ENCODE measurements around the gene MBL2.

MBL2 gene

DNA sequence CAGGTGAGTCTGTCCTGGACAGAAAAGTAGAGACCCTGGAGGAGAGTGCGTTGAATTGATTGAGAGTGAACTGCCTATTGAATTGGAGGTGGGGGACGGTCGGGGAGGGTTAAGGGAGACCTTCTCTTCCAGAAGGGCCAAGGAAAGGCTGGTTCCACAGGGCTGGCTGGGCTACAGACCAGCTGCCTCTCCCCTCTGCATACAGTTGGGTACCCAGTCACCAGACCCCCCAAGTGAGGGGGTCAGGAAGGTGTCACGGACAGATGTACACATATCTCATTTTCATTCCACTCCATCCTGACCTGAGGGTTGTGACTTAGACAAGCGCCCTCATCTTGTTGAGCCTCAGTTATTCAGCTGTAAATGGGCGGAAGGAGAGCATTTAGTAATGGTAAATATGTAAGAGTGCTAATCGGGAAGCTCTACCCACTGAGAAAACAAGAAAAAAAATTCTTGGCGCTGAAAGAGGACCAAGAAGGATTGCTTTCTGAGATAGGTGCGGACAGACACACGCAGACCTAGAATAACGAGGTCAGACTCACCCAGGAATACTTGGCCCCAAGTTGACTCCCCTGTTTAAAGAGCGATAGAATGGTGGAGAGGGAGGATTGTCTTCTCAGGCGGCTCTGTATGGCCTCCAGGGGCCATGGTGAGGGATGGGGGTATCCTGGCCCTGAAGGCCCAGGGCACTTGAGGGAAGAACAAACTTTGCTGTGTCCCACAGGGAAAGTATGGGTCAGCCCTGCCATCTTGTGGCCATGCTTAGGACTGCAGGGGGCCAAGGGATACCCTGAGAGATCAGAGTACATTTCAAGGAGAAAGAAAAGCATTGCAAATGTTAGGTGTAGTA lies 7.2 kb upstream of the MBL2 start:
- H3K4me1 ChIP-seq (ENCODE audit: insufficient read depth, poor library complexity, severe bottlenecking) = no peaks in the 10 kb centered on the region
- H3K27me3 ChIP-seq (ENCODE audit: insufficient read depth, poor library complexity, severe bottlenecking) = no peaks in the 10 kb centered on the region
- H3K9me3 ChIP-seq (ENCODE audit: severe bottlenecking) = no peaks in the 10 kb centered on the region
- ATAC-seq (ENCODE audit: low read depth) (peak; percentile 83), DNase-seq (ENCODE audit: low spot score) (no peak)
- peak; percentile 89 for TF ChIP-seq CTCF (IDR thresholded peaks at IDR 0.05; ENCODE audit: poor library complexity, severe bottlenecking)
- no peaks in the 10 kb centered on the region for H3K36me3 ChIP-seq (ENCODE audit: low read depth)
- H3K4me3 ChIP-seq (ENCODE audit: severe bottlenecking) = no peak overlapping the region
- H3K27ac ChIP-seq (ENCODE audit: poor library complexity, severe bottlenecking) = no peak overlapping the region

- TF ChIP-seq CTCF (IDR thresholded peaks at IDR 0.05; ENCODE audit: poor library complexity, severe bottlenecking) = peak; percentile 41
- no peak overlapping the region for H3K4me3 ChIP-seq (ENCODE audit: severe bottlenecking)
- no peaks in the 10 kb centered on the region for H3K4me1 ChIP-seq (ENCODE audit: insufficient read depth, poor library complexity, severe bottlenecking)
- H3K36me3 ChIP-seq (ENCODE audit: low read depth) = no peaks in the 10 kb centered on the region
- H3K27ac ChIP-seq (ENCODE audit: poor library complexity, severe bottlenecking) = no peak overlapping the region
- DNase-seq (ENCODE audit: low spot score) (no peak), ATAC-seq (ENCODE audit: low read depth) (no peak)
- no peaks in the 10 kb centered on the region for H3K9me3 ChIP-seq (ENCODE audit: severe bottlenecking)
- no peaks in the 10 kb centered on the region for H3K27me3 ChIP-seq (ENCODE audit: insufficient read depth, poor library complexity, severe bottlenecking)
Measured at GRCh38 chr10:52778511-52779392, 6.2 kb upstream of the MBL2 start.

DNA sequence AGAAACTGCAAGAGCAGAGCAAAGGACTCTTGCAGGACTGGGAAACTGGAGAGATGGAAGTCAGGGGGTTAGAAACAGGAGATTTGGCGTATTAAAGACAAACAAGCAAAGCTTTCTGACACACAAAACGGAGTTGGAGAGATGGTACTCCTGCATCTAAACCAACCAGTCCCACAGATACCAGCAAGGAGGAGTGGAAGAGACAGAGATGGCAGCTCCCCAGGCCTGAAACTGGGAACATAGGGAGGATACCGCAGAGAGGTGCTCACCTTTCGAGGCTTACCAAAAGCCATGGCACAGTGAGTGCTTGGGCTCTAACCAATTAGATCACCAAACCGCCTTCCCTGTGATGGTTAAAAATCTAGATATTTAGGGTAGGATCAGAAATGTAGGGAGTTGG lies 4.8 kb upstream of the MBL2 start:
- ATAC-seq (ENCODE audit: low read depth) = no peak
- no peak for DNase-seq (ENCODE audit: low spot score)
- TF ChIP-seq CTCF (IDR thresholded peaks at IDR 0.05; ENCODE audit: poor library complexity, severe bottlenecking) = no peak
- Histone ChIP-seq H3K9me3 (ENCODE audit: severe bottlenecking) (no peaks in the 10 kb centered on the region), H3K4me1 (ENCODE audit: insufficient read depth, poor library complexity, severe bottlenecking) (no peaks in the 10 kb centered on the region), H3K36me3 (ENCODE audit: low read depth) (no peaks in the 10 kb centered on the region), H3K4me3 (ENCODE audit: severe bottlenecking) (no peak overlapping the region), H3K27ac (ENCODE audit: poor library complexity, severe bottlenecking) (no peak overlapping the region), H3K27me3 (ENCODE audit: insufficient read depth, poor library complexity, severe bottlenecking) (no peaks in the 10 kb centered on the region)

DNA sequence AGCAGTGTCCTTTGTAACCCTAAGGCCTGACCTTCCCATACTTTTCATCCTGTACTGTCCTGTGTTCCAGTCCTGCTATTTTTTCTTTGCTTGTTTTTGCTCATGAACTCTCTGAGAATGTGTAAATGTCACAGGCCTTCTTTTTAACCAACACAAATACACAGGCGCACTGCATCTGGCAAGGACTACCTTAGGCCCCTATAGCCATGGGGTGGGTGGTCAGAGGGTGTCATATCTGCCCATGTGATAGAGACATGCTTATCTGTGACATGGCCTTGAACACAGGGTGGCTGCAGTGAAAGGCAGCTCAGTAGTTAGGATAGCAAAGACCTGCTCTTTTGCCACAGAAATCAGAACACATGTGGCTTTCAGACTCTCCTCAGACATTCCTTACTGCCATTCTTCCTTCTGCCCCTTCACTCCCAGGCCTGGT lies 3.9 kb upstream of the MBL2 start:
- ATAC-seq (ENCODE audit: low read depth) (no peak), DNase-seq (ENCODE audit: low spot score) (no peak)
- H3K27me3 ChIP-seq (ENCODE audit: insufficient read depth, poor library complexity, severe bottlenecking) = no peaks in the 10 kb centered on the region
- no peak for TF ChIP-seq CTCF (IDR thresholded peaks at IDR 0.05; ENCODE audit: poor library complexity, severe bottlenecking)
- H3K4me1 ChIP-seq (ENCODE audit: insufficient read depth, poor library complexity, severe bottlenecking) = no peaks in the 10 kb centered on the region
- no peaks in the 10 kb centered on the region for H3K9me3 ChIP-seq (ENCODE audit: severe bottlenecking)
- H3K27ac ChIP-seq (ENCODE audit: poor library complexity, severe bottlenecking) = no peak overlapping the region
- H3K36me3 ChIP-seq (ENCODE audit: low read depth) = no peaks in the 10 kb centered on the region
- no peak overlapping the region for H3K4me3 ChIP-seq (ENCODE audit: severe bottlenecking)
